Activated T-helper 1 cell treated with anti-CD3 and anti-CD28 coated beads, Interleukin-2, amount 50 U/mL, for 16 hours (primary cell): ENCODE measurements around the gene CNTNAP2.

Source experiments
- DNase-seq, 2 donors: peaks; one replicate each; pipeline ENCODE4 v3.0.0-alpha.2; 2020; ENCODE audit warnings: low read depth in 1 of 2, low spot score in 1 of 2

The CNTNAP2 gene

GRCh38 chr7:146982482-146982881 is 865.9 kb downstream of the CNTNAP2 start:
- no peak for DNase-seq

- no peak for DNase-seq
Observed at GRCh38 chr7:146991596-146991995, 875.0 kb downstream of the CNTNAP2 start.

- no peak for DNase-seq
Observed at GRCh38 chr7:146993764-146994163, 877.2 kb downstream of the CNTNAP2 start.

GRCh38 chr7:147008530-147008929 is 891.9 kb downstream of the CNTNAP2 start:
- no peak for DNase-seq

- no peak for DNase-seq
Observed at GRCh38 chr7:147012666-147013065, 896.1 kb downstream of the CNTNAP2 start.

GRCh38 chr7:147013825-147014224 is 897.2 kb downstream of the CNTNAP2 start:
- no peak for DNase-seq

- no peak for DNase-seq
Observed at GRCh38 chr7:147014286-147014955, 897.8 kb downstream of the CNTNAP2 start.

- DNase-seq = no peak
Observed at GRCh38 chr7:147015999-147016398, 899.4 kb downstream of the CNTNAP2 start.

GRCh38 chr7:147022056-147022455 is 905.5 kb downstream of the CNTNAP2 start:
- DNase-seq = no peak

- no peak for DNase-seq
Observed at GRCh38 chr7:147023440-147023839, 906.8 kb downstream of the CNTNAP2 start.

GRCh38 chr7:147029953-147030352 is 913.4 kb downstream of the CNTNAP2 start:
- no peak for DNase-seq

- DNase-seq = no peak
Observed at GRCh38 chr7:147033641-147034040, 917.0 kb downstream of the CNTNAP2 start.

- no peak for DNase-seq
Observed at GRCh38 chr7:147041438-147041837, 924.8 kb downstream of the CNTNAP2 start.

GRCh38 chr7:147044941-147045340 is 928.3 kb downstream of the CNTNAP2 start:
- DNase-seq = no peak

- DNase-seq = no peak
Observed at GRCh38 chr7:147047696-147048095, 931.1 kb downstream of the CNTNAP2 start.

- no peak for DNase-seq
Observed at GRCh38 chr7:147048864-147049263, 932.3 kb downstream of the CNTNAP2 start.

GRCh38 chr7:147052818-147053217 is 936.2 kb downstream of the CNTNAP2 start:
- DNase-seq = no peak

- DNase-seq = no peak
Observed at GRCh38 chr7:147053746-147054145, 937.1 kb downstream of the CNTNAP2 start.

- DNase-seq = no peak
Observed at GRCh38 chr7:147060070-147060469, 943.5 kb downstream of the CNTNAP2 start.

- no peak for DNase-seq
Observed at GRCh38 chr7:147062897-147063296, 946.3 kb downstream of the CNTNAP2 start.

GRCh38 chr7:147068842-147069241 is 952.2 kb downstream of the CNTNAP2 start:
- no peak for DNase-seq

- no peak for DNase-seq
Observed at GRCh38 chr7:147069771-147070170, 953.2 kb downstream of the CNTNAP2 start.

GRCh38 chr7:147070886-147071285 is 954.3 kb downstream of the CNTNAP2 start:
- no peak for DNase-seq
